DMS53 treated with DMSO at 0.1 percent for 48 hours (cell line): Measurements from ENCODE around the gene SFXN5.
"Not testable (repeated sequence)": the region's sequence is repeated elsewhere in the genome, so short reads cannot be mapped to it uniquely, and the experiment has no call there.

Source experiments
- DNase-seq: peaks from one replicate; lab custom pipeline; 2025; ENCODE audit not compliant: unreplicated experiment; lab: John Stamatoyannopoulos, UW

The SFXN5 gene

GRCh38 chr2:72914589-72915319, 156.8 kb downstream of the SFXN5 start:
- no peak for DNase-seq

GRCh38 chr2:72914206-72914559, 157.3 kb downstream of the SFXN5 start:
- no peak for DNase-seq

- no peak for DNase-seq
These were observed 157.9 kb downstream of the SFXN5 start for GRCh38 chr2:72913486-72914205.

- DNase-seq: no peak
These were observed 160.3 kb downstream of the SFXN5 start for GRCh38 chr2:72911256-72911655.

- no peak for DNase-seq
These were observed 162.8 kb downstream of the SFXN5 start for GRCh38 chr2:72908741-72909140.

GRCh38 chr2:72907369-72907768, 164.1 kb downstream of the SFXN5 start:
- DNase-seq: not testable (repeated sequence)

GRCh38 chr2:72901426-72901825, 170.1 kb downstream of the SFXN5 start:
- no peak for DNase-seq

GRCh38 chr2:72900191-72900825, 171.2 kb downstream of the SFXN5 start:
- no peak for DNase-seq

GRCh38 chr2:72898585-72898906, 173.0 kb downstream of the SFXN5 start:
- DNase-seq: no peak

GRCh38 chr2:72897785-72898584, 173.5 kb downstream of the SFXN5 start:
- no peak for DNase-seq

- DNase-seq: no peak
These were observed 175.1 kb downstream of the SFXN5 start for GRCh38 chr2:72896446-72896845.

GRCh38 chr2:72895759-72896281, 175.7 kb downstream of the SFXN5 start:
- no peak for DNase-seq

- DNase-seq: no peak
These were observed 176.4 kb downstream of the SFXN5 start for GRCh38 chr2:72895154-72895553.

- no peak for DNase-seq
These were observed 177.0 kb downstream of the SFXN5 start for GRCh38 chr2:72894514-72894913.

GRCh38 chr2:72893594-72894319, 177.8 kb downstream of the SFXN5 start:
- peak; percentile 21 for DNase-seq

GRCh38 chr2:72892506-72893173, 178.9 kb downstream of the SFXN5 start:
- peak; percentile 71 for DNase-seq
